IPS-NIHi11 (cell line): ENCODE data around the gene PITPNM3.

ENCODE experiments used
- DNase-seq: peaks from one replicate; pipeline ENCODE4 v3.0.0; 2012; ENCODE audit warnings: mixed read lengths, low spot score

PITPNM3 gene

DNA sequence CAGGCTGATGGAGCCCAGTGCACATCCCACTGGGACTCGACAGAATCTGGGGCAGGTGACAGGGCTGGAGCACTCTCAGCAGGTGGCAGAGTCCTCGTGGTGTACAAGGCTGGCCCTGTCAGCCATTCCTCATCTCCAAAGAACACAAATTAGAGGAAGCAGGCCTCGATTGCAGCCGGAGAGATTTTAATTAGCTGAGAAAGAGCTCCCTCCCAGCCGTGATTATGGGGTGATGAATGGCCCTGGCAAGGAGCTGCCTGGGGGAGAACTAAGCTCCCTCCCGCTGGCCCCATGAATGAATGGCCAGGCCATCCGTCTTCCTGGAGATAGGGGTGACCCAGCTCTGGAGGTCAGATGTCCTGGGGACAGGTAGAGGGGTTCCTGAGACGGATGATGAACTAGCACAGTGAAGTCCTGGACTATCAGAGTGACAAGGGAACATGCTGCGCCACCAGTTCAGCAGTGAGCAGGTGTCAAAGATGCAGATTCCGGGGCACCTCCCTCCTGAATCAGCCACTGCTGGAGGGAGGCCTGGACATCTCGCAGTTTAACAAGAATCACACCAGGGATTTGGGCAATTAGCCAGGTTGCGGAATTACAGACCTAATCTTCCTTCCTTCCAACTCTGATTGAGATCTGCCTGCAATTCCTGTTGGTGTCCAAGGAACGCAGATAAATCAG is 76.6 kb downstream of the PITPNM3 start:
- DNase-seq = no peak

DNA sequence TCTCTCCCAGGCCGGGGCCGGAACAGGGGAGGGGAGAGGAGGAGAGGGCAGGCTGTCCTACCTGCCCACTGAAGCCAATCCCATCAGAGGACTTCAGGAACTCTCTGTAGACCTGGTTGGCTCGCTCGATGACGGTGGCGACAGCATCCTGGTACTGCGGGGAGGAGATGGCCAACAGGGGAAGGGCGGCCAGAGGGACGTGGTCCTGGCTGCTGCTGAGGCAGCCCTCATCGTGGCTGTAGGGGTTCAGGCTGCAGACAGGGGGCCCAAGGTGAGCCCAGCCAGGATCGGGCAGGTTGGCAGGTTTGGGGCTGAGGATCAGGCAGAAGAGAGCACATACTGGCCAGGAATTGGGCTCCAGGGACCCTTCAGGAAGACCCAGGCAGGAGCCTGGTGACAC is 77.9 kb downstream of the PITPNM3 start:
- DNase-seq = no peak

DNA sequence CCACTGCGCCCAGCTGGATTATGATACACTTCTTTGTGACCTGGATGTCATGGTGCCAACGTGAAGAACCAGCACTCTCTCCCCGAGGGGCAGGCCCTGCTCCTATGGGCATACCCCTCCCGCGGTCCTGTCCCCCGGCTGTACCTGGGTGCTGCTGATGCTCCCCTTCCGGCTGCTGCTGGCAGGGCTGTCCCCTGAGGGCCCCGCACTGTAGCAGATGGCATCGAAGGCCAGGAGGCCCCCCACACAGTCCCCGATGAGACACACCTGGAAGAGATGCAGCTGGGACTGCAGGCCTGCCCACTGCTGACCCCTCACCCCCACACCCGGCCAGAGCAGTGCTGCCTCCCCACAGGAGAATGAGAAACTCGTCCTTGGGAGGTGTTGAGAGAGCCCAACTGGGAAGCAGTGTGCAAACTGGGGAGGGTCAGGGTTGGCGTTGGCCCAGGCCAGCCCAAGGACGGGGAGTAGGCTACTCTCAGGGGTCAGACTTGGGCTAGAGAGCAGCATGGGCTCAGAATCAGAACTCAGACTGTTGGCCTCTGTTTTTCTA is 78.4 kb downstream of the PITPNM3 start:
- no peak for DNase-seq

DNA sequence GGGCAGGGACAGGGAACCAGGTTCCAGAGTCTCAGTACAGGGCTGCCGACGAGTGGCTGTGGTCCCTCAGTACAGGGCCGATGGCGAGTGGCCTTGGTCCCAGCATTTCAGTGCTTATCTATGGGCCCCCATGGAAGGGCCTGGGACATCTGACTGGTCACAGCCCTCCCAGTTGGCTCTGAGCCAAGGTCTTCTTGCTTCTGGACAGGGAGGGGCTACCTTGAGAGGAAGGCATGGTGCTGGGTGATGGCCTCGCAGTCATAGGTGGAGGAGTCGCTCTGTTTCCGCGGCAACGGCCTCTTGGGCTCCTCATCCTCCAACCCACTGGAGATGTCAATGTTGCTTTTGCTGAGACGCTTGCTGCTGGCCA is 79.6 kb downstream of the PITPNM3 start:
- DNase-seq = no peak

DNA sequence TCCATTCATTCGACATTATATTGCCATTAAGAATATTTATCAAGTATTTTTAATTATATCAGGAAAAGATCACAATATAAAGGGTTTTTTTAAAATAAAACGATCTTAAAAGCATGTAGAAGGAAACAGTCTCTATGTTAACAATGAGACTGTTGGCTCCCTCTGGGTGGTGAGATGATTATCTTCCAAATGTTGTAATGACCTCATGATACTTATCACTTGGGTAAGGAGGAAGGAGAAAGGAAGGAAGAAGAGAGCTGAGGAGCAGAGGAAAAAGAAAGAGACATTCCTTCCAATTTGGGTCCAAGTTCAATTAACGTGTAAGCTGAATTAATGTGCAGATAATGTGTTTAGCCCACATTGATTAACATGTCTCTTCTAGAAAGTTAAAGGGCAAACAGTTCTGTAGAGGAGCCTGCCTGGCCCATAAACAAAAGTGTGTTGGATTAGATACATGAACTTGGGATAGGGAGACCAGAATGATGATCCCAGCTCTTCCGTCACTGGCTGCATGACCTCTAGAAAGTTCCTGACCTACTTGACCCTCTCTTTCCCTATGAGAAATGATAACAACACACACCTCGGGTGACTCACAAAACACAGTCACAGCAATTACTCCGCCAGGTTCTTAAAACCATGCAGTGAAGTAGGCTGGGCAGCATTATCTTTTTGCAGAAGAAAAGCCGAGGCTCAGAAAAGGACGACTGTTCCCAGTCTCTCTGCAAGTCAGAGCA is 80.1 kb downstream of the PITPNM3 start:
- DNase-seq = no peak

DNA sequence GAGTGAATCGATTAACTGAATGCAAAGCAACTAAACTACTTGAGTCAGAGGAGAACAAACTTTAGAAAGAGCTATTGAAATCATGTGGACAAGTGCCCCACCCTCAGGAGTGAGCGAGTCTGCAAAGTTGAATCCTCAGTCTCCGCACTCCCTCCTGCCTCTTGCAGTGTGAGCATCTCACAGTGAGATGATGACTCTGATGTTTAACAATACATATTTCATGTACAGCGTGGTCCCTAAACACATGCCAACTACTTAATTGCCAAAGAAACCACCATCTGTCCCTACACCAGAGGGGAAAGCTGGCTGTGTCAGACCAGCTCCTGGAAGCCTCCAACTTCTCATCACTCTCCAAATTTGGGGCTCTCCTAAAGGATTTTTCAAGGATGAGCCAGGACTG is 80.9 kb downstream of the PITPNM3 start:
- DNase-seq = no peak

DNA sequence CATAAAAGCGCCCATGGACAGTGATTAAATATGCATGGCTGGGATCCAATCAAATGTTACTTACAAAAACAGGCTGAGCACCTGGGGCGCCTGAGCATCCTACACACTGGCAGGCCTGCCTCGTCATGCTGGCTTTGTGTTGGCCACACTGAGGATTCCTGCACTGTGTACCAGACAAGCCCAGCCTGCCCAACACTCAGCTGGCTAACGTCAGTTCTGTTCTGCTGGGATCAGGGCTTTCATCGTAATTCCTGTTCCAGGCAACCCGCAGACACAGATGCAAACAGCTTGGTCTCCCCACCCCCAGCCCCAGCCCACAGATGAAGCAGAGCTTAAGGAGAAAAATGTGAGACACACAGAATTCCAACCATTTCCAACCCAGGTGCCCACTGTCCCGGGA is 81.4 kb downstream of the PITPNM3 start:
- DNase-seq = no peak

DNA sequence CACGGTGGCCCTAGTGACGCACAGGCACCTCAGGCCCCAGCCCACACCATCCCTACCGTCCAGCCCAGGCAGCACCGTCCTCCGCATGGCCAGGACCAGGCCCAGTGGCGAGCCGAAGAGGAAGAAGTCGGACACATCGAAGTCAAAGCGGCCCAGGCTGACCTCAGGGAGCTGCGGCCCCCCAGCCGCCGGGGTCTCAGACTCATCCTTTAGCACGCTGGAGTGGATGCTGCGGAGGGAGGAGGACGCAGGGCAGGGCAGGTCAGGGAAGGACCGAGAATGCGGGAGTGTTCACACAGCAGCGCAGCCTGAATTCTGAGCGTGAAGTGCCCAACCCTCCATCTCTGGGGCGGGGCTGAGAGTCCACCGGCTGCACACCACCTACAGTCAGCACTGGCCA is 82.0 kb downstream of the PITPNM3 start:
- DNase-seq = no peak

DNA sequence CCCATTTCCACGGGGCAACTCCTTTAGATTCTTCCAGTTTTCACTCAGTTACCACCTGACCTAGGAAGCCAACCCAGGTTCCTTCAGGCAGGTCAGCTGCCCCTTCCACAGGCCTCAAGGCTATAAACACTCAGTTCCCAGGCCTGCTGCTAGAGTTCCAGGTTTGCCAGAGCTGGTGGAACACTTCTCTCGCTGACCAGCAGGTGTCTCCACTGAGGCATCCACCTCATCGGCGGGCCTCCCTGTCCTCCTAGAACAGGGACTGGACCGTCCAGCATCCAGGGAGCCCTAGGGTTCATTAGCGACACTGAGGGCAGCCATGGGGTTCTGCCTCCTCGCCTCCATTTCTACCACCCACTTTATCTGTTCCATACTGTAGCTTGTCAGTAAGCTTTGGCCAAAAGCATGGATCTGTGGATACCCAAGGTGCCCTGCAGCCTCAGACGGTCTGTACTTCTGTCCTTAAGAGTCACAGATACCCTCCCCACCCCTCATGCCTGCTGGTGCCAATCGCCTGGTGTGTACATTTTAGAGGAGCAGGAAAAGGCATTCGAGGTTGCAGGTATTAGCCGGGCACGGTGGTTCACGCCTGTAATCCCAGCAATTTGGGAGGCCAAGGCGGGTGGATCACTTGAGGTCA is 83.1 kb downstream of the PITPNM3 start:
- DNase-seq = peak; percentile 95

DNA sequence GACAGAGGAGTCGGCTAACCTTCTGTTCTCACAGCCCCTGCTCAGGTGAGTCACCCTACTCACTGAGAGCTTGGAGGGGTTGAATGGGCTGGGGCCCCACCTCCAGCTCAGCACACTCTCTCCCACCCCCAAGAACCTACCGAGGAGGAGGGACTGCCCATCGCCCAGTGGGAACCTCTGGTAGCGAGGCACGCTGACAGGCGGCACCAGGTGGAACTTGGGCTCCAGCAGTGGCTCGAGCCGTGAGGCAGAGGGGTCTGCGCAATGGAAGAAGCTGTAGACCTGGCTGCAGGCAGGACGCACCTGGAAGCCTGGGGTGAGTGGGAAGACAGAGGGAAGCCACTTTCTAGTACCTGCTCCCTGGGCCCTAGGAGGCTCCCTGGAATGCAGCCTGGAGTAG is 83.8 kb downstream of the PITPNM3 start:
- DNase-seq = no peak

DNA sequence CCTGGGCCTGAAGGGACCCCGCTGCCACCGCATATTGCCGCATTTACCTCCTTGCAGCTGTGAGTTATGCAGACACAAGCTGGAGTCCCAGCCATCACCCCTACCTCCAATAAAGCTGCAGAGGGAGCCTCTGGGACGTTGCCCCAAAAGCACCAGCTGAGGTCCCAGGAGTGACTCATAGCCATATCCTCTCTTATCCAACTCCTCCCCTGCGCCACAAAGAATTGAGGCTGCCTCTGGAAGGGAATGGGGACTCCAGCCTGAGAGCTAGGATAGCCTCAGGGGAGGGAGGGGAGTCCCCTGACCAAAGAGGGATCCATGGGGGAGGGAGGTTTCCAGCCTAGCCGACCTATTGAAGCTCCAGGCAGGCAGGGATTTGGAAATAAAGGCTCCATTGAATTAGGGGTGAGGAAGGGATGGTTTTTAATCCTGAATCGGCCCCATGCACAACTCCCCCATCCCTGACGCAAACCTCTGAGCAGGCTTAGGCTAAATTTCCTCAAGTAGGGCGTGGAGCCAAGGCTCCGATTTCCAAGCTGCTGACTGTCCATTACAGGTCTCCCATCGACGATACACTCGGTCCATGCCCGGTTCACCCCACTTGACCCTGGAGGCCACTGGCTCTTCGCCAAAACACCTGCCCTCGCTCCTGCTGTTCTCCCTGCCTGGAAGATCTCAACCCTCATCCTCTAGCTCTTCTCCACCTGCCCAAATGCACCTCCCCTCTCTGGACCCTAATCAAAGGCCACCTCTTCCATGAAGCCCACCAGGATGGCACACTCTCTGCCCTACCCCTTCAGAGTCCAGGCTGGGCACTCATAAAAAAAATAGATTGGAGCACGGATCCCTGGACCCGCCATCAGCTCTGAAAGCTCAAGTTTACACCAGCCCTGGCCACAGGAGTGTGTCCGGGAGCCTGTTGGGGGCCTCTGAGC is 84.6 kb downstream of the PITPNM3 start:
- DNase-seq = peak; percentile 47

DNA sequence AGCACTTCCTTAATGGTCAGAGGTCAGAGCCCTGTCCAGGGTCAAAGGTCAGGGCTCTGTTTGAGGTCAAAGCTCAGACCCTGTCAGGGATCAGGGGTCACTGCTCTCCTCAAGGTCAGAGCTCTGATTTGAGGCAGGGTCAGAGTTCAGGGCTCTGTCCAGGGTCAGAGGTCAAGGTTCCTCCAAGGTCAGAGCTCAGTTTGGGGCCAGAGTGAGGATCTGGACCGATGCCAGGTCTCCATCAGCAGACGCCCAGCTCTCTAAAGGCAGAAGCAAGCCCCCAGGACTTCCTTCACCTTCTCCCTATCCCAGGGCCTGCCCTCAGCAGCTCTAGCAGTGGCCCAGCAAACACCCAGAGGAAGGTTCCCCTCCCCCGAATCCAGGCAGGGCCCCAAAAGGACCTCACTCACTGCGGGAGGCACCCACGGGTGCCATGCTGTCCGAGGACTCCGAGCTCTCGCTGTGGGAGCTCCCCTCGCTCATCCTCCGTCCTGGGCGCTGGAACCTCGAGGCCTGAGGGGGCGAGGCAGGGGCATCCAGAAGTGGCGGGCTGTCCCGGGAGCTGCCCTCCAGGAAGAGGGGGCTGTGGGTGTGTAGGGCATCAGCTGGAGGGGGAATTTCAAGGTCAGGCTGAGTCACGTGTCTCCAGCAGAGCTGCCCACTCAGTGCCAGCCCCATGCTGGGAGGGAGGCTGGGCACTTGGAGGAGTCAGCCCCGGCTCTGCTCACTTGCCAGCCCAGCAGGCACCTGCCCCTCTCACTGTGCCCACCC is 85.4 kb downstream of the PITPNM3 start:
- no peak for DNase-seq

DNA sequence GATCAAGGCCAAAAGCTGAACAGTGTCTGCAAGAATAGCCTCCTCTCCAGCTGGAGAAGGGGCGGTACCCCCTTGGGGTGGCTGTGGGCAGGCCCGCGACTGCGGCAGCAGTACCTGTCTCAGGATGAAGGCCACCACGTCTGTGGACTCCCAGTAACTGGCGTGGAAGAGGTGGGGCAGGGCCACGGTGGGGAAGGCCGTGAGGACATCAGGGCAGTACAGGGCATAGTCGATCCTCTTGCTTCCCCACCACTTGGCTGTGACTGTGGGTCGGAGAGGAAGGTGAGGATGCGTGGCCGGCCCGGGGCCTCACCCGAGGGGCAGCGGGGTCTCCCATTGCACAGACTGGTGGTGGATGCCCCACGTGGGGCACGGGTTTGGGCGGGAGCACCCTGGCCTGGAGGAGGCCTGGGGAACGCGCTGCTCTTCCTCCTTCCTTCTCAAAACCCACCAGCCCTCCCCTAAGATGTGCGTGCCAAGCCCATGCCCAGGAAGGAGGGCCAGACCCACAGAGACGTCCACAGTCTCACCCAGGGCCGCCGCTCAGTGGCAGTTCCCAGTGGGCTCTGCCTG is 86.1 kb downstream of the PITPNM3 start:
- no peak for DNase-seq

DNA sequence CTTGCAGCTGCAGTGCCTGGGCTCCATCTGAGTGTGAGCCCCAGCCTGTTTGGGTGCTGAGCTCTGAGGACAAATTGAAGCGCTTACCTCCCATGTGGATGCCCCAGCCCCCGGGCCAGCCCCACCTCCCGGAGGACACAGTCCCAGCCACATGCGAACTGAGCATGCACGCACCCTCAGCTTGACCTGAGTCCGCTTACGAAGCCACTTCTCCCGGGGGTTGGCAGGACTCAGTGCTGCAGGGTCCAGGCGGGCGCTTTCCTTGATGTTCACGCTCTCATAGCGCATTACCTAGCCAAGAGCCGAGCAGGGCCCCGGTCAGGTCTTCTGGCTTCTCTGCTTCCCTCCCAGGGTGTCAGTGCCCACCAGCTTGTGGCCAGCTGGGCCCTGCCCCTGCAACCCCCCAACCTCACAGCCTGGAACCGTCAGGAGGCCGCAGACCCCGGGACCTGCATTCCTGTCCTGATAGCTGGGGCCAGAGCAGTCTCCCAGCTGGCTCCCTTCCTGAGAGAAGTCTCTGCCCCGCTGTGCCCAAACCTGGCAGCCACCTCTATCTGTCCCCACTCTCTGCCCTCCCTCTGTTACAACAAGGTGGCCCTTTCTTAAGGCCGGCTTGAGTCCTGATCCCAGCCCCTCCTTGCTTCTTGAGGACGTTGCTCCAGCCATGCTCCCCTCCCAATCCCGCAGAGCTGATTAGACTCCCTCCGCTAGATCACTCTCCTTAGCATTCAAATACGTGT is 88.1 kb downstream of the PITPNM3 start:
- no peak for DNase-seq

DNA sequence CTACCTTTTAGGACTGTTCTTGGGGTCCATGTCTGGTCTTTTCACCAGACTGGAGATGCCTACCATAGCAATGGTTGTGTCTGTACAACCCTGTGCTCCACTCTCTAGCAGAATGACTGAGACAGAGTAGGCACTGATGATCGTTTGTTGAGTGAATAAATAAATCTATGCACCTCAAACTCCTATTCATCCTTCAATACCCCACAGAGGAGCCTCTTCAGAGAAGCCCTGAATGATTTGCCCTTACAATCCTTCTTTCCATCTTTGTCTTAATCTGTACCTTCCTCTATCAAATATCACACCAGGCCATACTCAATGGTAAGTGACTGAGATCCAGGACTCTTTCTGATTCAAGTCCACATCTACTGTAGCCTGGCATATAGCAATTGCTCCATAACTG is 88.8 kb downstream of the PITPNM3 start:
- DNase-seq = no peak

DNA sequence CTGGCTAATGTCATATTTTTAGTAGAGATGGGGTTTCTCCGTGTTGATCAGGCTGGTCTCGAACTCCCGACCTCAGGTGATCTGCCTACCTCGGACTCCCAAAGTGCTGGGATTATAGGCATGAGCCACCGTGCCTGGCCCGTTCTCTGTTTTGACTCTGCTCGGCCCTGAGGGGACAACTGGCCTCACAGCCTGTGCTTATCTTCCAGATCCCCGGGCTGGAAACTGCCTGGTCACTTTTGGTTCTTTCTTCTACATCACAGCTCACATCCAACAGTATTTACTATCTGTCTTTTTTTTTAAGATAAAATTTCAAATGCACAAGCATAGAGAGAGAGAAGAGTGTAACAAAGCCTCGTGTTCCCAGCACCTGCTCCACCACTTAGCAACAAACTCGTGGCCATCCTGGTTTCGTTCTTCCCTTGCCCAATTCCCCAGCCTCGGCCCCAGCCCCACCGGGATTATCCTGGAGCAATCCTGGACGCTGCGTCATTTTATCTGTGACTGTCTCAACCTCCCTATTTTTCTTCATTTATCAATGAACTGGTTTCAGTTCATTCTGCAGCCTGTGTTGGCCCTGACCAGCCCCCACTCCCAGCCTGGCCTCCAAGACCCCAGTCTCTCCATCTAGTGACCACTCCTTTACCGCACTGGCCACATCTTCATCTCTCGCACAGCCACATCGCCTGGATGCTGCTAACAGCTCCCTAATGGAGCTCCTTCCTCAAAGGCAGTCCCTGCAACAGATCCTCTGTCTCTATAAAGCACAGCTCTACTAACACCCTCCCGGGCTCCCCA is 91.0 kb downstream of the PITPNM3 start:
- no peak for DNase-seq

DNA sequence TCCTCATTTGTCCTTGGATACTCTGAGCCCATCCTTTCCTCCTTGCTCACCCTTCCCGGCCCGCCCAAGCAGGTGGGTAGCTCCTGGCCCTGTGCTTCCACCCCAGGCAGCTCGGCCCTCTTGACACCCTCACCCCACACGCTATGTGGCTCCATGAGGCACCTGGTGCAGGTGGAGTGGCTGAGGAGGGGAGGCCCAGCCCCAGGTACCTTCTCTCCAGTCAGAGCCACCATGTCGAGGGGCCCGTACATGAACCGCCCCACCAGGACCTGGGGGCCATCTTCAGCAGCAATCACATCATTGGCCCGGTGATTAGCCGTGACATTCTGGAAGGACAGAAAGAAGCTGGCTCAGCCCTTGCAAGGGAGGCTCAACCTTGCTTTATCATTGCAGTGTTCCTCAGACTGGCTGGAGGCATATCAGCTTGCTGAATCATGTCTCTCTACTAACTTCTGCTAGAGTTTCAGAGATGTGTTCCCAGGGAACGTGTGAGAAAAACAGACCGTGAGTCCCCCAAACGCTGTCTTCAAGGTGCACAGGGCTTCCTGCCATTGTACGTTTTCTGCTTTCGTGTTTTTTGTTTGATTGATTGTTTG is 91.8 kb downstream of the PITPNM3 start:
- DNase-seq = no peak

DNA sequence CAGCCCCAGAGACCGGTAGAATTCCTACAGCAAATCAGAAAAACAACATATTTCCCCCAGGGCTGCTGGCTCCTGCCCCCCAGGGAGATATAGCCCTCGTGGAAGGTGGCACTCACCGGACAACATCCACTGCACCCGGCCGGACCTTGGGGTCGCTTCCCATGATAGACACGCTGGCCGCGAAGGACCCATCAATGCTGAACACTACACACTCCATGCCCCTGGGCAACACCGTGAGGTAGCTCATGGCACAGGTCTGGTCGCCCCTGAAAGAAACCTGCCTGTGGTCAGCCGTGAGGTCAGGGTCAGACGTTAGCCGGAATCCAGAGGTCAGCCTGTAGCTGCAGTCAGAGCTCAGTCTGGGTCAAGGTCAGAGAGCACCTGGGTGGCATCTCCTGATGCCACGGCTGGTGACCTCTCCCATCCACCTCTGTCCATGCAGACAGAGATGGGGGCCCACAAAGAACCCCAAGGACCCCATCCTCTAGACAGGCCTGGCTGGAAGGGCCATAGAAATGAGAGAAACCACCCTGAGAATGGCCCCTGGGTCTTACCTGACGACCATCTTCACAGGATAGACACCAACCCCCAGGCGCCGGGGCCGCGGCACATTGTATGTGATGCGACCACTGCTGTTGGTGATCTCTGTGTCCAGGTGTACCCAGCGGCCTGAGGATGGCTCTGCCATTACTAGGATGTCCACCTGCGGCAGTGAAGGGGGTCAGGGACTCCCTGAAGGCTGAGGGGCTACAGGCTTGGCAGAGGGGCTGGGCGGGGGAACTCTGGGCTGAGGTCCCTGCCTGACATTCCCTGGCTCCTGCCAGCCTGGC is 92.5 kb downstream of the PITPNM3 start:
- DNase-seq = no peak
